Neutrophil (primary cell): ENCODE results near the gene WNT3A.

Source experiments
- H3K27ac ChIP-seq: fragments of 200-600 bp; sonication (generic); 2 replicates; pipeline ENCODE4 v1.5.1; 2016; ENCODE audit warnings: mild to moderate bottlenecking, moderate library complexity
- H3K27me3 ChIP-seq: fragments of 200-600 bp; sonication (generic); 2 replicates; pipeline ENCODE4 v1.6.0; 2016; ENCODE audit warnings: mild to moderate bottlenecking
- H3K36me3 ChIP-seq: fragments of 200-600 bp; sonication (generic); 2 replicates; pipeline ENCODE4 v1.5.1; 2017
- H3K4me1 ChIP-seq, 2 experiments: fragments of 200-600 bp in 1 of 2; sonication (generic) in 1 of 2; 1 replicate in 1 of 2; 2 replicates in 1 of 2; pipeline versions ENCODE4 v1.5.1 to v1.6.1; 2013 to 2016; ENCODE audit warnings: low read depth in 1 of 2, low read length in 1 of 2, mild to moderate bottlenecking in 1 of 2, moderate library complexity in 1 of 2; ENCODE audit not compliant: control insufficient read depth in 1 of 2, insufficient read depth in 1 of 2
- H3K4me3 ChIP-seq, 2 experiments: fragments of 200-600 bp in 1 of 2; sonication (generic) in 1 of 2; 1 replicate in 1 of 2; 2 replicates in 1 of 2; pipeline ENCODE4 v1.5.1; 2013 to 2016; ENCODE audit warnings: low read depth in 1 of 2, low read length in 1 of 2, mild to moderate bottlenecking in 1 of 2, moderate library complexity in 1 of 2
- H3K9me3 ChIP-seq: fragments of 200-600 bp; sonication (generic); 2 replicates; pipeline ENCODE4 v1.5.1; 2016
- CTCF ChIP-seq: fragments of 200-600 bp; sonication (generic); IDR thresholded peaks from 2 replicates; pipeline ENCODE4 v1.5.1; 2016; ENCODE audit warnings: antibody characterized with exemption

The WNT3A gene

GRCh38 chr1:228050571-228051231 is 43.9 kb downstream of the WNT3A start:
- H3K9me3 ChIP-seq = no peaks in the 10 kb centered on the region
- H3K36me3 ChIP-seq = no peaks in the 10 kb centered on the region
- no peak overlapping the region for H3K4me3 ChIP-seq
- peaks cover 47% of the 10 kb centered on the region for H3K27me3 ChIP-seq
- no peak for TF ChIP-seq CTCF
- H3K27ac ChIP-seq = no peak overlapping the region
- H3K4me1 ChIP-seq = no peaks in the 10 kb centered on the region

DNA sequence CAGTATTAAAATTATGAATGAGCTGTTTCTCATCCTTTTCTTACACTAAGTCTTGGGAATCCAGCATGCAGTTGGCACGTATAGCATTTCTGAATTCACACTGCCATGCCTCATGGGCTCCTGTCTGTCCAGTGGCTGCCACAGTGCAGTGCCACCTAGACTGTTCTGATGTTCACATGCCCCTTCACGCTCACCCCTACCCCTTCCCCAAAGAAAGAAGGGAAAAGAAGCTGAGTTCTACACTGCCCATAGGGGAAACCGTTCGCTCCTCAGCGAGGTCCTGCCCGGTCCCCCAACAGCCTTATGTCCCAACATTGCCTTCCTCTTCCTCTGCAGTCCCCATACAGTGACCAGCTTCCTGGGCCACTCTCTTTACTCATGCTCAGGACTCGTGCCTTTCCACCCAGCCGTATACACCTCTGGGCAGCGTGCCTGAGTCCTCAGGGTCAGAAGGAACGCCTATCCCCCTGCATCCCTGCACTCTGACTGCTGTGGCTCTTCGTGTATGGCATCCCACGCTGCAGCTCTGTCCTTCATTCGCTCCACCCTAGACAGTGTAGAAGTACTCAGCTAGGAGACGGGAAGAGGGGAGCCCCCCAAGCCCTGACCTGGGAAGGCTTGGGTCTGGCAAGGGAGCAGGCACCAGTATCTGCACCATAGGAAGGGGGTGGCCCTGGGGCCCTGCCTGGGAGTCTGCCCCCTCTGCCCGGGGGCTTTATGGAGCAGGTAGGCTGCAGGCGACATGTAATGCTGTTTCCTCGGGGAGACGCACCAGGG is 51.6 kb downstream of the WNT3A start:
- Histone ChIP-seq H3K9me3 (no peaks in the 10 kb centered on the region), H3K27ac (no peak overlapping the region), H3K4me3 (peak overlapping the region; percentile 49 to 59), H3K27me3 (peaks cover 96% of the 10 kb centered on the region), H3K36me3 (no peaks in the 10 kb centered on the region), H3K4me1 (peaks cover 14 to 23% of the 10 kb centered on the region in 2 experiments)
- TF ChIP-seq CTCF = no peak

- TF ChIP-seq CTCF = no peak
- no peaks in the 10 kb centered on the region for H3K9me3 ChIP-seq
- peak overlapping the region; percentile 13 for H3K27ac ChIP-seq
- peak overlapping the region; percentile 49 to 59 for H3K4me3 ChIP-seq
- no peaks in the 10 kb centered on the region for H3K36me3 ChIP-seq
- H3K4me1 ChIP-seq = peaks cover 14 to 23% of the 10 kb centered on the region in 2 experiments
- H3K27me3 ChIP-seq = peaks cover 90% of the 10 kb centered on the region
Measured at GRCh38 chr1:228058949-228059633, 52.3 kb downstream of the WNT3A start.

DNA sequence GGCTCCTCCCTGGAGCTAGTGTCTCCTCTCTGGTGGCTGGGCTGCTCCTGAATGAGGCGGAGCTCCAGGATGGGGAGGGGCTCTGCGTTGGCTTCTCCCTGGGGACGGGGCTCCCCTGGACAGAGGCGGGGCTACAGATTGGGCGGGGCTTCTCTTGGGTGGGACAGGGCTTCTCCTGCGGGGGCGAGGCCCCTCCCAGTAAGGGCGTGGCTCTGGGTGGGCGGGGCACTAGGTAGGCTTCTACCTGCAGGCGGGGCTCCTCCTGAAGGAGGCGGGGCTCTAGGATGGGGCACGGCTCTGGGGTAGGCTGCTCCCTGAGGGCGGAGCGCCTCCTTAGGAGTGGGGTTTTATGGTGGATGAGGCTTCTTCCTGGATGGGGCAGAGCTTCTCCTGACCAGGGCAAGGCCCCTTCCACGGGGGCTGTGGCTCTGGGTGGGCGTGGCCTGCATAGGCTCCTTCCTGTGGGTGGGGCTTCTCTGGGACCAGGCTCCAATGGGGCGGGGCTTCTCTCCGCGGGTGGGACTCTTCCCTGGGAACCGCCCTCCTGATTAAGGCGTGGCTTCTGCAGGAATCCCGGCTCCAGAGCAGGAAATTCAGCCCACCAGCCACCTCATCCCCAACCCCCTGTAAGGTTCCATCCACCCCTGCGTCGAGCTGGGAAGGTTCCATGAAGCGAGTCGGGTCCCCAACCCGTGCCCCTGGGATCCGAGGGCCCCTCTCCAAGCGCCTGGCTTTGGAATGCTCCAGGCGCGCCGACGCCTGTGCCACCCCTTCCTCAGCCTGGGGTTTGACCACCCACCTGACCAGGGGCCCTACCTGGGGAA is 53.0 kb downstream of the WNT3A start:
- H3K27ac ChIP-seq = no peak overlapping the region
- H3K4me3 ChIP-seq = peak overlapping the region; percentile 49 to 59
- peaks cover 14 to 23% of the 10 kb centered on the region in 2 experiments for H3K4me1 ChIP-seq
- H3K9me3 ChIP-seq = no peaks in the 10 kb centered on the region
- TF ChIP-seq CTCF = no peak
- H3K36me3 ChIP-seq = no peaks in the 10 kb centered on the region
- peaks cover 89% of the 10 kb centered on the region for H3K27me3 ChIP-seq
